NCI-H526 treated with DMSO at 0.1 percent for 48 hours (cell line): ENCODE results near the gene LTA.

Experiments used
- DNase-seq: peaks from one replicate; lab custom pipeline; 2025; lab: John Stamatoyannopoulos, UW

Gene LTA, protein sequence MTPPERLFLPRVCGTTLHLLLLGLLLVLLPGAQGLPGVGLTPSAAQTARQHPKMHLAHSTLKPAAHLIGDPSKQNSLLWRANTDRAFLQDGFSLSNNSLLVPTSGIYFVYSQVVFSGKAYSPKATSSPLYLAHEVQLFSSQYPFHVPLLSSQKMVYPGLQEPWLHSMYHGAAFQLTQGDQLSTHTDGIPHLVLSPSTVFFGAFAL

DNA sequence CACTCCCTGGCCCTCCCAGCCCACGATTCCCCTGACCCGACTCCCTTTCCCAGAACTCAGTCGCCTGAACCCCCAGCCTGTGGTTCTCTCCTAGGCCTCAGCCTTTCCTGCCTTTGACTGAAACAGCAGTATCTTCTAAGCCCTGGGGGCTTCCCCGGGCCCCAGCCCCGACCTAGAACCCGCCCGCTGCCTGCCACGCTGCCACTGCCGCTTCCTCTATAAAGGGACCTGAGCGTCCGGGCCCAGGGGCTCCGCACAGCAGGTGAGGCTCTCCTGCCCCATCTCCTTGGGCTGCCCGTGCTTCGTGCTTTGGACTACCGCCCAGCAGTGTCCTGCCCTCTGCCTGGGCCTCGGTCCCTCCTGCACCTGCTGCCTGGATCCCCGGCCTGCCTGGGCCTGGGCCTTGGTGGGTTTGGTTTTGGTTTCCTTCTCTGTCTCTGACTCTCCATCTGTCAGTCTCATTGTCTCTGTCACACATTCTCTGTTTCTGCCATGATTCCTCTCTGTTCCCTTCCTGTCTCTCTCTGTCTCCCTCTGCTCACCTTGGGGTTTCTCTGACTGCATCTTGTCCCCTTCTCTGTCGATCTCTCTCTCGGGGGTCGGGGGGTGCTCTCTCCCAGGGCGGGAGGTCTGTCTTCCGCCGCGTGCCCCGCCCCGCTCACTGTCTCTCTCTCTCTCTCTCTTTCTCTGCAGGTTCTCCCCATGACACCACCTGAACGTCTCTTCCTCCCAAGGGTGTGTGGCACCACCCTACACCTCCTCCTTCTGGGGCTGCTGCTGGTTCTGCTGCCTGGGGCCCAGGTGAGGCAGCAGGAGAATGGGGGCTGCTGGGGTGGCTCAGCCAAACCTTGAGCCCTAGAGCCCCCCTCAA, at the start of gene LTA:
Gene LTA (plus strand): TSS at position 249 of the 871 bp plus-strand sequence. CDS start 454 bp downstream, at position 703.
- no peak for DNase-seq

DNA sequence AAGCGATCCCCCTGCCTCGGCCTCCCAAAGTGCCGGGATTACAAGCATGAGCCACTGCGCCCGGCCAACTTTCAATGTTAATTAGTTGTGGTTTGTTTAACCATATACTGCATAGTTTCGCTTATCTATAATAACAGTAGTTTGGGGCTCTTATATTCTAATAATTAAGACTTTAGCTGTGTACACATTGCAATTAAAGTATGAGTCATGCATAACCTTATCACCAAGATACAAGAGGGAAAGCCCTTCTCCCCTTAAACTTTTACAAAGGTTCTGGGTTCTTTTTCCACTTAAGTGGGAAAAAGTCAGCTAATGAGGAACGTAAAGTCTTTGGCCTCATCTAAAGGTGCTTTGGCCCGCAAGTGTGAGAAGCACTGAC, 46.5 kb upstream of the LTA start:
- DNase-seq = no peak

DNA sequence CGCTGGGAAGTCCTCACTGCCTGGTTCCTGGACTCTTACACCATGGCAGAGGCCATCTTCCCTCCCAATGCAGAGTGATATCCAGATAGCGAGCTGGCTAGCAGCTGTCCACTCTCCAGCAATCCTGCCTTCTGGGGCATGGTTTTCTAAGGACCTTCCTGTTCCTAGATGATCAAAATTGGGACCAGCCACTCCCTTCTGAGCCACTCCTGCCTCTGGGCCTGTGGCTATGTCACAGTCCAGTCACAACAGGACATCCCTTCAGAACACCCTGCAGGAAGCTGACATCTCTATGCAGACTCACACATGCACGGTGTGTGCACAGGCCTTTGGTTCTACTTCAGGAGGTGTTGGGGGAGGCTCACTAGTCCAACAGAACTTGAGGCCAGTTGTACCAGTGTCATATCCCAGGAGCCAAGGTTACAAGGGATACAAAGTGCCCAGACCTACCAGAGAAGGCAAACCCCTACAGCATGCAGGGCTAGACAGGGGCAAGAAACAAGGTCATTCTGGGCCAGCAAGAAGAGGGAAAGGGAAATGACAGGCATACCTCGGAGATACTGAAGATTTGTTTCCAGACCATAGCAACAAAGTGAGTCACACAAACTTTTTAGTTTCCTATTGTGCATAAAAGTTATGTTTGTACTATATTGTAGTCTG, 46.0 kb upstream of the LTA start:
- no peak for DNase-seq

DNA sequence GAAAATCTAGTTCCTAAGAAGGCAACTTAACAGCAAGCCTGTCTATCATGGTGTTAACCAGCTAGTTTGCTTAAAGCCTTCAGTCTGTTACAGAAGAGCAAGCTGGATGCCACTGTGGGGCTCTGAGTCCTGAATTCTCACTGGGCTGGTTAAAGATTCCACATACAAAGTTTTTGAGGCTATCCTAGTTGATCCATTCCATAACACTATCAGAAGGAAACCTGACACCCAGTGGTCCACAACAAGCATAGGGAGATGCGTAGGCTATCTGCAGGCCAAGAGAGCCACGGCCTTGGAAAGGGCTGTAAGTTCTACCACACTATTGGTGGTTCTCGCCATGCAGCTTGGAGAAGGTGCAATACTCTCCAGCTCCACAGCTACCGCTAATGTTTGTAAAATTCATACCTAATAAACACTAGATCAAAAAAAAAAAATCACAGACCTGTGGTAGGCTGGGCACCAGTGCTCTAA, 43.7 kb upstream of the LTA start:
- DNase-seq = no peak

DNA sequence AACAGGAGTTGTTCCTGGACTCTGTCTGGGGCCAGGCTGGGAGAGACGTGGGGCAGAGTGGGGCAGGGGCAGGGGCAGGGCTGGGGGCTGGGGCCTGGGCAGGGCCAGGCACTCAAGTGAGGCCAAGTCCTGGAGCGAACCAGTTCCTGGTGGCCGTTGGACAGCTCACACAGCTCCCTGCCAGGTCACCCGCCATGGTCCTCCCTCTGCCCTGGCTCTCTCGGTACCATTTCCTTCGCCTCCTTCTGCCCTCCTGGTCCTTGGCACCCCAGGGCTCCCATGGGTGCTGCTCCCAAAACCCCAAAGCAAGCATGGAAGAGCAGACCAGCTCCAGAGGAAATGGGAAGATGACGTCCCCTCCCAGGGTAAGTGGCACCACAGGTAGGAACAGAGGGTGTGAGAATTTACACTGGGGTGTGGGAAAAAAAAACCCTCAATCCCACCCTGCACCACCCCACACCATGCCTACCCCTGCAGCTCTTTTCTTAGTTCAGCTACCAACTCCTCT, 43.2 kb upstream of the LTA start, which contains the start of gene MCCD1:
Gene MCCD1 (plus strand): TSS at position 142 of the 508 bp plus-strand sequence. CDS start 53 bp downstream, at position 195.
- DNase-seq = no peak

DNA sequence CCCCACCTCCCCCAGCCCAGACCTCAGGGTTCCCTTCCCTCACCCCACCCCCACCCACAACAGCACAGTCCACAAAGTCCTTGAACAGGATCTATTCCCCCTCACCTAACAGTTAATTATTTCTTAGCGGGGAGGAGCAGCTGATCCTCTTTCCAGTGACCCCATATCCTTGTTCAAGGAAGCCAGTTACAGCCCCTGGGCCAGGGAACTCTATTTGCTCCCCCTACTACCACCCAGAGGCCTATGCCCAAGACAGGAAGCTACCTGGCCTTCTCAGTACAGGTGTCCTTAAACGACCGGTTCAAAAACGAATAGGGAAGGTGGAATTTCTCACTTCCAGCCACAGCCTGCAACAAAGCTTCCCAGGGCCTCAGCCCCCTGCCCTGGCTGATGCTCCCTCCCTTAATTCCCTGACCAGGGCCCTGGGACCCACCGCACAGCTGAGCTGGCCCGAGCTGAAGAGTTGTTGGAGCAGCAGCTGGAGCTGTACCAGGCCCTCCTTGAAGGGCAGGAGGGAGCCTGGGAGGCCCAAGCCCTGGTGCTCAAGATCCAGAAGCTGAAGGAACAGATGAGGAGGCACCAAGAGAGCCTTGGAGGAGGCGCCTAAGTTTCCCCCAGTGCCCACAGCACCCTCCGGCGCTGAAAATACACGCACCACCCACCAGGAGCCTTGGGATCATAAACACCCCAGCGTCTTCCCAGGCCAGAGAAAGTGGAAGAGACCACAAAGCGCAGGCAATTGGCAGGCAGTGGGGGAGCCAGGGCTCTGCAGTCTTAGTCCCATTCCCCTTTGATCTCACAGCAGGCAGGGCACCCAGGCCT, 42.5 kb upstream of the LTA start:
- DNase-seq = no peak

DNA sequence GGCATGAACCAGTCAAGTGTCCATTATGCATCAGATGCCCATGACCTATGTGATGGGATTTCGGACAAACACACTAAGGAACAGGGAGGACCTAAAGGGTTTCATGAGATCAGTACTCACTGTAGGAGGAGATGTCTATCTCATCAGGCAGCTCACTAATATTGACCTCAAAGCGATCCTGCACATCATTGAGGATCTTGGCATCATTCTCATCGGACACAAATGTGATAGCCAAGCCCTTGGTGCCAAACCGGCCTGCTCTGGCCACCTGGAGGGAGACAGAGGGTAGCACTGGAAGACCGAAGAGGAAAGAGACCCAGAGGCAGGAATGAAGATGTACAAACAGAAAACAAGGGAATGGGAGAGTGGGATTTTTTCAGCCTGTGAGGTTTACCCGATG, 41.4 kb upstream of the LTA start:
- no peak for DNase-seq

DNA sequence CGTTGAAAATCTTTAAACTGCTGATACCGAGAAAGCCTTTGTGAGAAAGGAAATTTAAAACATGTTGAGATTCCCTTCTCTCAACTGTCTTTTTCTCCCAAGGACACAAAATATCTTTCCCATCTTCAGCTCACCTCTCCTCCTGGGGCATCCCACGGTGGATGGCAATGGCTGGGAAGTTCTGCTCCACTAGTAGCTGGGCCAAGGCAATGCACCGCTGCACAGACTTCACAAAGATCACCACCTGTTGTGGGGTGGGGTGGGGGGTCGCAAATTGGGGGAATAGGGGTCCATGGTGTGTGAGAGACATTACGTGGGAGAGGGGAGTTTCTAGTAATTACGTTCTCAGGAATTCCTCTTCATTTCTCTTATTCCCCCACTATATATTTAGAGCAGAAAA, 40.9 kb upstream of the LTA start:
- DNase-seq = no peak

DNA sequence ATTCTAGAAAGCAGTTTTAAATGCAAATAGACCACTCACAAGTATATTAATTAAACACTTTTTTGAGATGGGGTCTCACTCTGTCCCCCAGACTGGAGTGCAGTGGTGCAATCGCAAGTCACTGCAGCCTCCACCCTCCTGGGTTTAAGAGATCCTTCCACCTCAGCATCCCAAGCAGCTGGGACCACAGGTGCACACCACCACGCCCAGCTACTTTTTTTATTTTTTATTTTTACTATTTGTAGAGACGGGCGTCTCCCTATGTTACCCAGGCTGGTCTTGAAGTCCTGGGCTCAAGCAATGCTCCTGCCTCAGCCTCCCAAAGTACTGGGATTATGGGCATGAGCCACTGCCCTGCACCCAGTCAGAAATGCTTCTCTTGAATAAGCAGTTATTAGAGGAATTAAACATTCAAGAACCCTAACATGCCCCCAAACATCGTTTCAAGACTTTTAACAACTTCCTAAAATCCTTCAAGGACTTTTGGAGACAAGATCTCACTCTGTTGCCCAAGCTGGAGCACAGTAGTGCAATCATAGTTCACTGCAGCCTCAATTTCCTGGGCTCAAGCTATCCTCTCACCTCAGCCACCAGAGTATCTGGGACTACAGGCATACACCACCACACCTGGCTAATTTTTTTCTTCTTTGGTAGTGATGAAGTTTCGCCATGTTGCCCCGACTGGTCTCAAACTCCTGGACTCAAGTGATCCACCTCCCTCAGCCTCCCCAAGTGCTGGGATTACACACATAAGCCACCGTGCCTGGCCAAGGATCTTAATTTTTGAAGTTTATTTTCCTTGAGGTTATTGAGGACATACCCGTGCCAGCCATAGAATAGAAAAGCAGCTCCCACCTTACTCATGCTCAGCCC, 40.1 kb upstream of the LTA start:
- DNase-seq = no peak

DNA sequence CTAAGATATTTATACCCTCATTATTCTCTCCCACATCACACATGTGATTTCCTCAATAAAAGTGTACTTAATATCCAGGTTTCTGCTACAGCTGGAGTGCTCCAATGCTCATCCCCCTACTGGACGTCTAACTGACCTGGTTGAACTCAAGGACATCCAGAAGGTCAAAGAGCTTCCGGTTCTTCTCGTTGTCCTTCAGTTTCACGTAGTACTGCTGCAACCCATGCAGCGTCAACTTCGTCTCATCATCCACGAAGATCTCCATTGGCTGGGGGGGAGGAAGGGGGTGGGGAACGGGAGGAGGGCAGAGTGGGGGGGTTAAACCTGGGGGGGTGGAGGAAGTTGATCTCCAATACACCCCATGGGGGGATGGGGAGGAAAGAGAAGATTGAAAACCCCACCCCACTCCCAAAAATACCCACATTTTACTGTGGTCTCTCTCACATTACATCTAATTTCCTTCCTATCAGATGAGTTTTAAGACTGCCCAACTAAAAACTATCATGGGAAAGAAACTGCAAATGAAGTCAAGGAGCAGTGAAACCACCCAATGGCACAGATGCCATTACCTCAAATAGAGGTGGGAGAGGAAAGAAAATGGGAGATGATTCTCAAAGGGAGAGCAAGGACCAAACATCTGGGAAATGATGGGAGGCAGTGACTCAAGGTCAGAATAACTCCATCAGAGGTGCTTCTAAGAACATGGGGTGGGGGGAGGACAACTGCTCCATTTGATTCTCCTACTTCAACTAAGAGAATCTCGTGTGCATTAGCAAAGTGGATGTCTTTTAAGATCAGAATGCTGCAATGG, 39.2 kb upstream of the LTA start:
- no peak for DNase-seq

DNA sequence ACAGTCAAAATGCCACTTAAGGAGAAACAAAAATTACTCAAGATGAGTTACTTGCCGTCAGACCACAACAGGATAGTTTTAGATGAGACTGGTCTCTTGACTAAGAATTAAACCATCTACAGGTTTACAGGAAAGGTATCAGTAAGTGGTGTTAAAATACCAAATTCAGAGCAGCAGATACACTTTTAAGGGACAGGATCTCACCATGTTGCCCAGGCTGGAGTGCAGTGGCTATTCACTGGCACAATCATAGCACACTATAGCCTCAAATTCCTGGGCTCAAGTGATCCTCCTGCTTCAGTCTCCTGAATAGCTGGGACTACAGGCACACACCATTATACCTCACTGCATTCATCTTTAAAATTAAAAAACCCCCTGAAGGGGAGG, 38.6 kb upstream of the LTA start:
- DNase-seq = no peak

DNA sequence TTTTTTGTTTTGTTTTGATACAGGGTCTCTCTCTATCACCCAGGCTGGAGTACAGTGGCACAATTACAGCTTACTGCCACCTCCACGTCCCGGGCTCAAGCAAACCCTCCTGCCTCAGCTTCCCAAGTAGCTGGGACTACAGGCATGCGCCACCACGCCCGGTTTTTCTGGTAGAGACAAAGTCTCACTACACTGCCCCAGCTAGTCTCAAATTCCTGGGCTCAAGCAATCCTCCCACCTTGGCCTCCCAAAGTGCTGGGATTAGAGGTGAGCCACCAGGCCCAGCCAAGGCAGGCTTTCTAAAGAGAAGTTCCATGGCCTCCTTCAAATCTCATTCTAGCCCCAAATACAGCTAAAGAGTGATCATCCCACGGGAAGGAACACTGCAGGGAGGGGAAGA, 38.1 kb upstream of the LTA start:
- no peak for DNase-seq

DNA sequence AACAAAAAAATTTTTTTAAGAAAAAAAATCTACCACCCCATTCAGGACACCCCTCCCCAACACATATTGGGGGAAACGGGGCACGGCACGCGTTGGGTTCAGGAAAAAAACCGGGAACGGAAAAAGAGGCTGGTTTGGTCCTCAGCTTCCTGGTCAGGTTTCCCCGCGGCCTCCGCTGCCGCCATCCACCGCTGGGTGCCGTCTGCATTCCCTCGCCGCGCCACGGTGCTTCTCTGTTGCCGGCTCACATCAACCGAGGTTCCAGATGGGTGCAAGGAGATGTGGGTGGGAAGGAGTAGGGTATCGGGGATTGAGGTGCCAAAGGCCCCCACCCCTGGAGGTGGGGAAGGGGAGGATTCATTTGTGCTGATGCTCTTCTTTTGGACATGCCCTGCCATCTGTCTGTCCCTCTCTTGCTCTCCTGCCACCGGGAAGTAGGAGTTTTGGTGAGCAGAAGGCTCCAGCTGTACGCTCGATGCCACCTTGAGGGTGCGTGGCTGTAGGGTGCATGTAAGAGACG, 37.5 kb upstream of the LTA start:
- no peak for DNase-seq

DNA sequence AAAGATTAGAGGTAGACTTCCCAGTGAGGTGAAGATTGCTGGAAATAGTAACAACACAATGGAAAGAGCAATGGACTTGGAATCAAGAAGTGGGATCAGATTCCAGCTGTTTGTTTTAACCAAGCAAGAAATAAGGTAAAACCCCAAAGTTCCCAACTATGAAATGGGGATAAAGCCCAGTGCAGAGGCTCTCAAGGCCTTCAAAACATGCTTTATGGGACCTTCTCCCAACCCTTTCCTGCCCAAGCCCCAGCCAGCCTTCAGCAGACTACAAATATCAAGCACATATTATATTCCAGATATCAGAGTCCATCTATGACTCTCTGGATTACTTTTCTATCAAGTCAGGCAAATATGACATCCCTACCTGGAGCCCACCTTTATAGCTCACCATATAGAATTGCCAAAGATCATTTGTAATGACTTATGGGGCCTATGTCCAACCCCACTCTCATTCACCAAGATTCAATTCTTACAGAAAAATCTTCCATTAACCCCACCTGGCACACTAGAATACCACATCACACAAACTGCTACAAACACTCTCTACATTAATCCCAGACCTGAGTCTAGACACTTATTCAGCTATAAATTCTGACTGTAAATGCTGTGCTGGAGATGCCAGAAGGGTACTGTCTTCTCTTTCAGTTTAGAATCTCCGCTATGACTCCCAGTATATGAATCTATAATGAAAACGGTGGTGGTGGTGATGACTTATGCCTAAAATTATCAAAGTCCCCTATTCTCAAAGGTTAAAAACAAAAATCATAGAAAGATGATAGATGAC, 36.4 kb upstream of the LTA start:
- no peak for DNase-seq

DNA sequence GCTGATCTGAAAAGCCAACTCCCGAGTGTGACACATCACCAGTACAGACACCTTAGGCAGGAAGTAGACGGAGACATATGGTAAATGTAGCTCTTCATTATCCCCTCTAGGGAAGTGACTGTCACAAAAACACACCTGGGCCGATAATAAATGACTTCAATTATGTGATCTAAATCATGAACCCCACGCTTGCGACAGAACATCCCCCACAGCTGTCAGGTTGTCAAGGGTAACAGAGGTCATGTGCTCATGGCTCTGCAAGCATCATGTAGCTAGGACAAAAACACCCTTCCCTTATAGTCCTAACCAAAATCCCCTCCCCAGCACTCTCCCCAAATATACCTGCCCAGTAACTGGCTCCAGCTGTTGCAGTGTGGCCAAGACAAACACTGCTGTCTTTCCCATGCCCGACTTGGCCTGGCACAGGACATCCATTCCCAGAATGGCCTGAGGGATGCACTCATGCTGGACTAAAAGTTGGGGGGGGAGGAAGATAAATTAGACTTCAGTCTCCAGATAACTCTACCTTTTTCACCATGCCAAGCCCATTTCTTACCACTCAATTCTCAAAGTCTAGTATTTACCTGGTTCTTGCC, 33.2 kb upstream of the LTA start:
- no peak for DNase-seq

DNA sequence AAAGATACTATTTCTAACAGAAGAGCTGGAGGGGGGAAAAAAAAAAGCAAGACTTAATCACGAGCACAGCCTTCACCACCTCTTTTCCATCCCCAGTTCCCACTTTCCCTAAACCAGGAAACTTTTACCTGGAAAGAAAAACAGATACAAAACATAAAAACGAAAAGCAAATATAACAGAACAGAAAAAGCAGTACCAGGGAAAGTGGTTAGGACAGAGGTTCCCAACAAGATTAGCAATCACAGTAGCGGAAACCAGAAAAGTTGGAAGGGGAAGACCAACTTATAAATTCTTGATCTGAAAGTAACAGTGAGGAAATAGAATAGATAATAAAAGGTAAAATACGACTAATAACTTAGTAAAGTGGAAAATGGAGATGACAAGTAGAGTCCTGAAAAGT, 31.4 kb upstream of the LTA start:
- no peak for DNase-seq

DNA sequence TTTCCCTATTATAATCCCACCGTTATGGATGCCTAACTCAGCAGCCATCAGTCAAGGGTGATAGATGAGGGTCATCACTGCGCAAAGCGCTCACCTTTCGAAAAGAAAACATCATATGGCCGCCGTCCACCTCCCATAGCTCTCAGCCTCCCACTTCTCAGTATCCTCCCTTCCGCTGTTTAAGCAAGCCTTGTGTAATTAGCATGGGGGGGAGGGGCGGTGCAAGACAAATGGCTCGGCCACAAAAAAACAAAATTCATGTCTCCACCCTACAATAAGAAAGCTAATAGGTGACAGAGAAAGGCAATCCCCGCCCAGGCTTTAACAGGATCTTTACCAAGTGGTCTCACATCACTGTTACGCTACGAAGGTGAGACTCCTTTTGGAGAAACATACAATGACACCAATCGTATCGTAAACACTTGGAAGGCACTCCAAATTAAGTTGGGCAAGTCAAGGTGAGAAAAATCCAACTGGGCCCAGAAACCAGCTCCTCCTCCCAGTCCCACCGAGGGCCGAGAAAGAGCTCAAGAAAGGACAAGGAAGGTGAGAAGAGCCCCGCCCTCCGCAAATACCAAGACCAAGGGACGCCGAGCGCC, 30.9 kb upstream of the LTA start:
- DNase-seq = no peak
